GM18870 (cell line): Measurements from ENCODE around the gene FAM234A.
"Not testable (repeated sequence)": the region's sequence is repeated elsewhere in the genome, so short reads cannot be mapped to it uniquely, and the experiment has no call there.

ENCODE experiments used
- ATAC-seq: cut with Tn5 transposase; IDR thresholded peaks from one replicate; pipeline ENCODE4 v1.9.1; 2021; ENCODE audit warnings: moderate library complexity; ENCODE audit not compliant: unreplicated experiment

The FAM234A gene

GRCh38 chr16:264440-264951, 29.9 kb downstream of the FAM234A start:
- no peak for ATAC-seq

GRCh38 chr16:265002-265529, 30.4 kb downstream of the FAM234A start:
- ATAC-seq = no peak

- ATAC-seq = no peak
These were observed 31.1 kb downstream of the FAM234A start for GRCh38 chr16:265711-266110.

- ATAC-seq = no peak
These were observed 31.9 kb downstream of the FAM234A start for GRCh38 chr16:266258-267164.

- ATAC-seq = not testable (repeated sequence)
These were observed 32.9 kb downstream of the FAM234A start for GRCh38 chr16:267562-267961.

- no peak for ATAC-seq
These were observed 33.8 kb downstream of the FAM234A start for GRCh38 chr16:268141-269053.

- ATAC-seq = no peak
These were observed 34.6 kb downstream of the FAM234A start for GRCh38 chr16:269061-269796.

- ATAC-seq = no peak
These were observed 36.0 kb downstream of the FAM234A start for GRCh38 chr16:270381-271255.

- ATAC-seq = no peak
These were observed 38.3 kb downstream of the FAM234A start for GRCh38 chr16:272633-273546.

GRCh38 chr16:273547-274421, 39.2 kb downstream of the FAM234A start:
- ATAC-seq = no peak

- ATAC-seq = no peak
These were observed 40.5 kb downstream of the FAM234A start for GRCh38 chr16:275041-275641.

GRCh38 chr16:275786-276232, 41.2 kb downstream of the FAM234A start, which contains the start of gene RGS11:
RGS11 (minus strand) TSS chr16:275944; CDS start chr16:275911, 33 bp downstream.
- ATAC-seq = no peak

GRCh38 chr16:276426-277077, 41.9 kb downstream of the FAM234A start:
- no peak for ATAC-seq

GRCh38 chr16:278863-279366, 44.3 kb downstream of the FAM234A start:
- no peak for ATAC-seq

- ATAC-seq = no peak
These were observed 44.9 kb downstream of the FAM234A start for GRCh38 chr16:279531-279930.

- ATAC-seq = no peak
These were observed 45.4 kb downstream of the FAM234A start for GRCh38 chr16:280005-280460.
